Muscle of leg (tissue), 11 donors: ENCODE measurements around the gene EIF3B. TPM values are rescaled to one million over a fixed set of nuclear protein-coding genes. Genes with fewer than 3 reads are reported as not detected.
A peak's percentile ranks its signal among the peaks of the same experiment; 100 is the strongest.
"Not testable (repeated sequence)": the region's sequence is repeated elsewhere in the genome, so short reads cannot be mapped to it uniquely, and the experiment has no call there.

Experiments
- DNase-seq: peaks from one replicate; pipeline ENCODE4 v3.0.0; 2013
- H3K27ac ChIP-seq: one replicate; pipeline ENCODE4 v1.5.1; 2013; ENCODE audit warnings: mild to moderate bottlenecking, low read length, control low read depth
- H3K27me3 ChIP-seq: one replicate; pipeline ENCODE4 v1.6.1; 2013; ENCODE audit warnings: low read length; ENCODE audit not compliant: control insufficient read depth, insufficient read depth
- H3K36me3 ChIP-seq: one replicate; pipeline ENCODE4 v1.6.1; 2013; ENCODE audit warnings: low read length; ENCODE audit not compliant: control insufficient read depth, insufficient read depth
- H3K4me1 ChIP-seq: one replicate; pipeline ENCODE4 v1.6.1; 2013; ENCODE audit warnings: low read length; ENCODE audit not compliant: control insufficient read depth, insufficient read depth
- H3K4me3 ChIP-seq: one replicate; pipeline ENCODE4 v1.5.1; 2013; ENCODE audit warnings: low read length, control low read depth
- H3K9me3 ChIP-seq: replicated peaks from 2 replicates; pipeline ENCODE4 v1.6.1; 2013; ENCODE audit warnings: low read depth, low read length; ENCODE audit not compliant: control insufficient read depth
- WGBS: methylation state at CpG from one replicate; pipeline ENCODE4 v1.1.5; 2013; ENCODE audit warnings: missing lambda C conversion rate; ENCODE audit not compliant: insufficient coverage; 5-methylcytosine and 5-hydroxymethylcytosine counted together
- polyA plus RNA-seq, 8 donors: library from polyadenylated mRNA; unstranded; fragments of 120-200 nt; gene quantifications; one replicate each; pipeline versions ENCODE4 v1.2.1 to v1.2.3, GENCODE V29; 2013; ENCODE audit warnings: inconsistent platforms in 1 of 8, low replicate concordance in 1 of 8; ENCODE audit not compliant: insufficient read length in 8 of 8, insufficient read depth in 1 of 8
- total RNA-seq: library from RNA; stranded (reverse); fragments of 120-200 nt; gene quantifications from one replicate; pipeline ENCODE4 v1.2.4, GENCODE V29; 2013

The EIF3B gene
- total and polyA plus RNA-seq, 9 donors = 92.7 to 116 (median 96.7) TPM

DNA sequence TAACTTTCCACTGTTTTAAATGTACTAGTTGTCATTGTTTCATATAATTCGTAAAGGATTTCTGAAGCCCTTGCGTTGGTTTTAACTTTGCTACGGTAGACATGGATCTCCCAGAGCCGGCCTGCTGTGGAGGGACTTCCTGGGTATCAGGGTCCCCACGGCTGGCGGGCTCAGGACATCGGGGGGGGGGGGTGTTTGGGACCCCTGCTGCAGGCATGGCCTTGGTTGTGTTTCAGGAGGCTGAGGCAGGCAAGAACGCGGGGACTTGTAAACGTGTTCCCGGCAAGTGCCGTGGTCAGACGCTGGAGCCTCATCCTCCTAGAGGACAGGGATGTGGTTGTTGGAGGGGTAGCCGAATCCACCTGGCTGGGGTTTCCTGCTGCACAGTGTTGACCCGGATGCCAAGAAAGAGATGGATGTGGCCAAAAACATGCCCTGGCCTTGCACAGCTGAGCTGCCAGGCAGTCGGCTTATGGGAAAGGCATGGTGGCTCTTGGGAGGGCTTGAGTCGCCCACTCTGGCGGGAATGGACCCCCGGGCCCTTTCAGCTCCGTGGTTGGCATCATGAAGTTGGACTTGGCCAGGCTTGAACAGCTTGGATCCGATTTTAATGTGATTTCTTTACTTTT lies 27.4 kb downstream of the EIF3B start:
- WGBS = 84% methylated on average over 13 of the region's 21 CpGs
- Histone ChIP-seq H3K4me1 (peaks cover 5% of the 10 kb centered on the region), H3K9me3 (no peaks in the 10 kb centered on the region), H3K27ac (no peak overlapping the region), H3K36me3 (peaks cover 44% of the 10 kb centered on the region), H3K27me3 (no peaks in the 10 kb centered on the region), H3K4me3 (no peak overlapping the region)
- no peak for DNase-seq

DNA sequence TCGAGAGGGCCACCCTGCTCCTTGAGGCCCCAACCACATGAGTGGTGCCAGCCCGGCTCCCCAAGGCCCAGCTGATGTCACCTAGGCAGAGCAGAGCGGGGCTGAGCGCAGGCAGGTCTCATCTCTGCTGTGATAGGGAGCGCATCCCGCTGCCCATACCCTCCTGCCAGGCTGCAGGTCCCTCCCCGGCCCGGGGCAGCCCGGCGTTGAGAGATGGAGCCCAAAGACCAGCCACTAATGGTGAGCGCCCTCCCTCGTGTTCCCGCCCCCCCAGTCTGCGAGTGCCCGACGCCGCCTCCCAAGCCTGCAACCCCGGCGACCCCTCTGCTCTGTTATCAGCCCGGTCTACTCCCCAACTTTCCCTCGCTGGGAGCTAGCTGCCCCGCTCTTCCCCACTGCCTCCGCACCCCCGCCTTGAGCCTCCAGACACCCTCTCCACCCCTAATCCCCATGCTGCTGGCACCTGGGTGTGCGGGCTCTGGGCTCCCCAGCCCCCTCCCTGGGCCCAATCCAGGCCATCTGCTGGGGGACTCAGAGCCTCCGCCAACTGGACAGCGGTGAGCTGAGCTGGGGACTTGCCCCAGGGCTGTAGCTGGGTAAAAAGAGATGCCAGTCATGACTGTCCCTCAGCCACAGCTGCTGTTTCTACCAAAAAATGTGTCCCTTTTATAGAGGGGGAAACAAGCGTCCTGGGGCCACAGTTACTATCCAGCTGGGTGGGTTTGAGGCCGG lies 29.1 kb downstream of the EIF3B start:
- peaks cover 9% of the 10 kb centered on the region for H3K4me1 ChIP-seq
- H3K9me3 ChIP-seq = no peaks in the 10 kb centered on the region
- 78% methylated on average over 26 of the region's 29 CpGs for WGBS
- peaks cover 33% of the 10 kb centered on the region for H3K36me3 ChIP-seq
- H3K27ac ChIP-seq = no peak overlapping the region
- DNase-seq = no peak
- no peak overlapping the region for H3K4me3 ChIP-seq
- H3K27me3 ChIP-seq = no peaks in the 10 kb centered on the region

DNA sequence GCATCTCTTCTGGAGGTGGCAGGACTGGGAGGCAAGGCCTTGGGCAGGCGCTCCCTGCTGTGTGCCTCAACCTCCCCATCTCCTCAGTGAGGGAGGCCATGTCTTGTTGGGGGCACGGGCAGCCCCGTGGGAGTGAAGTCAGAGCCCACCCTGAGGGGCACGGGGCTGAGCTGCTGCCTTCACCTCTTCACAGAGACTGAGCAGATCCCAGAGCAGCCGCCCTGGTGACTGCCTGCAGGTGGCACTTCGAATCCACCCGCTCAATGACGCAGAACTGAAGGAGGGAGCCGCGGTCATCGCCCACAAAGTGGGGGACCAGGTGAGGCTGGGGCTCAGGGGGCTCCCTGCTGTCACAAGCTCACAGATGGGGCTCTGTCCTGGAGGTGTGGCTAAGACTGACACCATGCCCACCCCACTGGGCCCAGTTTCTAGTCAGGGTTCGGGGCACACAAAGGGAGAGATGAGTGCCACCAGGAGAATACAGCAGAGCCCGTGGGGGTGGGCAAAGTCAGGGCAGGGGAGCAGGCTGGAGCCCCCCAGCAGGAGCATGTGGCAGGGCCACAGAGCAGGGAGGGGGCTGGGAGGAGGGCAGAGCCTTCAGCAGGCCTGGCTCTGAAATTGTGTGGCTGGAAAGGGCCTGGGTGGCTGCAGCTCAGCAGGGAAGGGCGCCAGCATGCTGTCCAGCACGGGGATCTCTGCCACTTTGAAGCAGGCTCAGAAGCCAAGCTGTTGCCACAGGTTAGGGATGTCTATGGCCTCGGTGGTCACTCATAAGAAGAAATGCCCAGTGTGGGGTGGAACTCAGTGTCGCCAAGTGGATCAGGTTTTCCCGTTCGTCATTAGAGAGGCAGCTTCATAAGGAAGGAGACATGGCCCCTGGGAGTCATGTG lies 30.0 kb downstream of the EIF3B start:
- Histone ChIP-seq H3K4me3 (no peak overlapping the region), H3K27ac (no peak overlapping the region), H3K4me1 (peaks cover 9% of the 10 kb centered on the region), H3K36me3 (peaks cover 24% of the 10 kb centered on the region), H3K9me3 (no peaks in the 10 kb centered on the region), H3K27me3 (no peaks in the 10 kb centered on the region)
- no peak for DNase-seq
- 69% methylated on average over 18 of the region's 19 CpGs for WGBS

DNA sequence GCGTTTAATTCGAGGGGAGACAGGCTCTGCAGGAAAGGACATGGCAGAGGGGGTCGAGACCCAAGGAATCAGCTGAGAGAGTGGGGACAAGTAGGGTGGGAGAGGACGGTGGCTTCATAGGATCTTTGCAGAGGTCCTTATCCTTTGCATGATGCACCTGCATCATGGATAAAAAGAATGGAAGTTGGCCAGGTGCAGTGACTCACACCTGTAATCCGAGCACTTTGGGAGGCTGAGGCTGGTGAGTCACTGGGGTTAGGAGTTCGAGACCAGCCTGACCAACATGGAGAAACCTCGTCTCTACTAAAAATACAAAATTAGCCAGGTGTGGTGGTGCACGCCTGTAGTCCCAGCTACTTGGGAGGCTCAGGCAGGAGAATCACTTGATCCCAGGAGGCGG lies 31.5 kb downstream of the EIF3B start:
- not testable (repeated sequence) for DNase-seq, H3K4me3 ChIP-seq, H3K27me3 ChIP-seq, H3K27ac ChIP-seq, H3K9me3 ChIP-seq, H3K36me3 ChIP-seq
- 91% methylated on average over 5 of the region's 9 CpGs for WGBS
- H3K4me1 ChIP-seq = peaks cover 16% of the 10 kb centered on the region

DNA sequence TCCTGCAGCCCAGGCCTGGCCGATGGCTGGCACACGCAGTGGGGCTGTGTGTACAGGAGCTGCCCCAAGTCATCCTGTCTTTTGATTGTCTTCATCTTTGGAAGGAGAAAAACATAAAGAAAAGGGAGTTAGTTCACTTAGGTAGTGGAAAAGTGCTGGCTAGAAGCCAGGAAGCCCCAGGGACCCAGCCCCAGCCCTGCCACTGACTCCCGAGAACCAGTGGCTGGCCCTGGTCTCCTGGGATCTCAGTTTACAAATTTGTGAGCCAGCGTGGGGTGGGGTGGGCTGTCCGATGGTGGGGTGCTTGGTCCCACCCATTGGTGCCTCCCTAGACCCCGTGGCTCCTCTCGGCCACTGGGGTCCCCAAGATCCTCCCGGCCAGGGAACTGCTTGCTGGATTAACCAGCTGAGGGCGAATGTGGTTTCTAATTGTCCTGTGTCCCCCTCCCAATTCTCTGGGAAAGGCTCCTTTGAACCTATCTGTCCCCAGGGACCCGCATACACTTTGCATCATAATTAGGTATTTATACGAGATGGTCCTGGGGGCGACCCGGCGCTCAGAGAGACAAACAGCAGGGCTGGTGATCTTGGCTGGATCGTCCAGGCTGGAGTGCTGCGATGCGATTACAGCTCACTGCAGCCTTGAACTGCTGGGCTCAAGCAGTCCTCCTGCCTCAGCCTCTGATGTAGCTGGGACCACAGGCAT lies 32.5 kb downstream of the EIF3B start:
- DNase-seq = no peak
- Histone ChIP-seq H3K4me3 (no peak overlapping the region), H3K4me1 (peaks cover 16% of the 10 kb centered on the region), H3K27me3 (no peaks in the 10 kb centered on the region), H3K9me3 (no peaks in the 10 kb centered on the region), H3K27ac (no peak overlapping the region), H3K36me3 (peaks cover 2% of the 10 kb centered on the region)
- 68% methylated on average over 14 of the region's 17 CpGs for WGBS

DNA sequence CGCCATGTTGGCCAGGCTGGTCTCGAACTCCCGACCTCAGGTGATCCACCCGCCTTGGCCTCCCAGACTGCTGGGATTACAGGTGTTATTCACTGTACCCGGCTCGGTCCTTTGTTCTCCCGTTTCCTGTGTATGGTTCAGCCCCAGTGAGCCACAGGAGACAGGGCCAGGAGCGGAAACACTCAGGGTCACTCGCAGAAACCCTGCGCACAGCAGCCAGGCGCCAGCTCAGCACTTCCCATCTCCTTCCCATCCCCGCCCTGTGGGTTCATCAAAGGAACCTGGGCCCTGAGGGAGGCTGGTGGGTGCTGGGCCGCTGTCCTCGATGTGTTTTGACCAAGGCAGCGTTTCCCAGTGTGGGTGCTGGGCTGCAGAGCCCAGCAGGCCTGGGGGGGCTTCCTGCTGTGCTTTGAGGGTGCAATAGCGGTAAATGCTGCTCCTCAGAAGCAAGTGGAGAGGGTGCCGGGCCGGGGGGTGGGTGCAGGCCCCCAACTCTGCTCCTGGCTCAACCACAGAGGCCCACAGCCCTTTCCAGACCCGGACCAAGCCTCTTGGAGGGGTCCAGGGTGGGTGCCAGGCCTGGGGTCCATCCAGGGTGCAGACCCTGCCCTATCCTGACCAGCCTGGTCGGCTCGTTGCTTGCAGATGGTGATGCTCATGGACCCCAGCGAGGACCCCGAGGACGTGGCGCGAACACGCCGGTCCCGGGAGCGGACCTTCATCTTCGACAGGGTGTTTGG lies 33.4 kb downstream of the EIF3B start:
- DNase-seq = peak; percentile 54
- H3K27ac ChIP-seq = peak overlapping the region; percentile 47
- no peak overlapping the region for H3K4me3 ChIP-seq
- no peaks in the 10 kb centered on the region for H3K36me3 ChIP-seq
- no peaks in the 10 kb centered on the region for H3K27me3 ChIP-seq
- no peaks in the 10 kb centered on the region for H3K9me3 ChIP-seq
- WGBS = 81% methylated on average over 25 of the region's 31 CpGs
- peaks cover 16% of the 10 kb centered on the region for H3K4me1 ChIP-seq

DNA sequence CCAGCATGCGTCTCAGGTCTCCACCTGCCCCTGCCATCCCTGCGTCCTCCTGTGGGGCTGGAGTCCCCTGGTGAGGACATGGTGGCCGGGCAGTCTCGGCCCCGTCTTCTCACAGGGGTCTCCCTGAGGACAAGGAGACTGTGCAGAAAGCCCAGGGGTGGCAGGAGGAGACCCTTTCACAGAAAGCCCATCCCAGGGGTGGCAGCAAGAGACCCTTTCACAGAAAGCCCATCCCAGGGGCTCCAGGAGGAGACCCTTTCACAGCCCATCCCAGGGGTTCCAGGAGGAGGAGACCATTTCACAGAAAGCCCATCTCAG lies 34.0 kb downstream of the EIF3B start:
- peak overlapping the region; percentile 47 for H3K27ac ChIP-seq
- no peak for DNase-seq
- no peaks in the 10 kb centered on the region for H3K9me3 ChIP-seq

DNA sequence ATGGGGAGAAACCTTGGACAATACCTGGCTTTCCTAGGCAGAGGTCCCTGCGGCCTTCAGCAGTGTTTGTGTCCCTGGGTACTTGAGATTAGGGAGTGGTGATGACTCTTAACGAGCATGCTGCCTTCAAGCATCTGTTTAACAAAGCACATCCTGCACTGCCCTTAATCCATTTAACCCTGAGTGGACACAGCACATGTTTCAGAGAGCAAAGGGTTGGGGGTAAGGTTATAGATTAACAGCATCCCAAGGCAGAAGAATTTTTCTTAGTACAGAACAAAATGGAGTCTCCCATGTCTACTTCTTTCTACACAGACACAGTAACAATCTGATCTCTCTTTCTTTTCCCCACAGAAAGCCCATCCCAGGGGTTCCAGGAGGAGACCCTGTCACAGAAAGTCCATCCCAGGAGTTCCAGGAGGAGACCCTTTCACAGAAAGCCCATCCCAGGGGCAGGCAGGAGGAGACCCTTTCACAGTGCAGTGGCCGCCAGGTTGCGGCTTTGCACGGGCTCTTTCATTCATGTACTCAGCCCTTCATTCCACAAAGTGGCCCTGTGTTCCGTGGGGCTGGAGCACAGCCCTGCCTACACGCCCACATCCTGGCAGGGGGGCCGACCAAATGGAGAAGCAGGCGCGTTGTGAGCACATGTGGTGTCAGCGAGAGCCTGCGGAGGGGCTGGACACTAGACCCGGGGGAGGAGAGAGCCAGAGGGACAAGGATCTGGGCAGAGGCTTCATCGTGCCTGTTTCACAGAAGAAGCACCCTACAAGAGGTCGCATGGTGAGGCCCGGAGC lies 35.6 kb downstream of the EIF3B start:
- not testable (repeated sequence) for H3K36me3 ChIP-seq, H3K9me3 ChIP-seq, H3K27me3 ChIP-seq, H3K4me3 ChIP-seq, H3K27ac ChIP-seq
- 17% methylated on average over 12 of the region's 16 CpGs for WGBS
- peaks cover 19% of the 10 kb centered on the region for H3K4me1 ChIP-seq
- DNase-seq = peak; percentile 58

More for the DNA sequence above, 34.0 kb downstream of the EIF3B start:
- H3K27me3 ChIP-seq = no peaks in the 10 kb centered on the region
- H3K36me3 ChIP-seq = no peaks in the 10 kb centered on the region
- 89% methylated on average over 2 of the region's 5 CpGs for whole genome bisulfite sequencing
- peaks cover 17% of the 10 kb centered on the region for H3K4me1 ChIP-seq
- H3K4me3 ChIP-seq = no peak overlapping the region

DNA sequence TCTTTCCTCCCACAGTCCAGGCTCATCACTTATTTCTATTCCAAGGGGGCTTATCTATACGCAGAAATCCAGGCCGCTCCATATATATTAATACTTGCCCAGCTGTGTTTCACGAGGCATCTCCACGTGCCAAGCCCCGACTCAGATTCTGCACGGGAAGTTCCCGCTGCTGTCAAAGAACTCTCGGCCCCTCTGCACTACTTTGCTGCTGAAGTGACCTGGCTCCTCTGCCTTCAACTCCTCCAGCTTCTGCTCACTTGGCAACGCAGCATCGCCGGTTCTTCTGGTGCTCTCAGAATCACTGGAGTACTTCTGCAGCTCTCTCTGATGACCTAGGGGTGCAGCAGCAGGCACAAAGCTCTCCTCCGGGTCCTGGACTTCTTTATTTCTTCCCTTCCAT lies 39.1 kb downstream of the EIF3B start:
- DNase-seq = peak; percentile 71
- Histone ChIP-seq H3K27me3 (no peaks in the 10 kb centered on the region), H3K4me1 (peaks cover 15% of the 10 kb centered on the region), H3K9me3 (no peaks in the 10 kb centered on the region), H3K36me3 (no peaks in the 10 kb centered on the region), H3K4me3 (no peak overlapping the region), H3K27ac (peak overlapping the region; percentile 20)
- WGBS = 18% methylated on average over 11 of the region's 12 CpGs
